ENCODE results near the gene RALGAPA1. TPM values are rescaled to one million over a fixed set of nuclear protein-coding genes. Genes with fewer than 3 reads are reported as not detected.

The RALGAPA1 gene
- total and polyA plus RNA-seq, 4 donors = 4.6 to 38.7 (median 13.4) TPM

- peak overlapping the region in 1 of 3 donors; percentile 93 for H3K4me3 ChIP-seq (ENCODE audit: low read depth in 1 of 3, low read length in 3 of 3)
- H3K9ac ChIP-seq (ENCODE audit: low read depth in 1 of 2, low read length in 2 of 2) = no peak overlapping the region
- no peaks in the 10 kb centered on the region for H3K27me3 ChIP-seq (ENCODE audit: control insufficient read depth in 4 of 4, insufficient read depth in 4 of 4, low read length in 3 of 4)
- TF ChIP-seq REST (IDR thresholded peaks at IDR 0.05) (no peak), SP1 (IDR thresholded peaks at IDR 0.05) (no peak), NR2F2 (IDR thresholded peaks at IDR 0.05) (no peak), FOXA2 (IDR thresholded peaks at IDR 0.05) (no peak), FOXA1 (IDR thresholded peaks at IDR 0.05) (no peak), RXRA (IDR thresholded peaks at IDR 0.05) (no peak), GABPA (IDR thresholded peaks at IDR 0.05 in 1 of 2, conservative IDR thresholded peaks at IDR 0.05 in 1 of 2) (no peak), HNF4G (IDR thresholded peaks at IDR 0.05) (no peak), HNF4A (conservative IDR thresholded peaks at IDR 0.05) (no peak), CTCF (IDR thresholded peaks at IDR 0.05; ENCODE audit: low read depth, low read length, missing input control) (no peak), TAF1 (conservative IDR thresholded peaks at IDR 0.05) (no peak), JUND (IDR thresholded peaks at IDR 0.05) (no peak), YY1 (IDR thresholded peaks at IDR 0.05) (no peak), EGR1 (IDR thresholded peaks at IDR 0.05; ENCODE audit: low read depth in 2 of 2) (no peak)
- TF ChIP-seq, protein P1, sequence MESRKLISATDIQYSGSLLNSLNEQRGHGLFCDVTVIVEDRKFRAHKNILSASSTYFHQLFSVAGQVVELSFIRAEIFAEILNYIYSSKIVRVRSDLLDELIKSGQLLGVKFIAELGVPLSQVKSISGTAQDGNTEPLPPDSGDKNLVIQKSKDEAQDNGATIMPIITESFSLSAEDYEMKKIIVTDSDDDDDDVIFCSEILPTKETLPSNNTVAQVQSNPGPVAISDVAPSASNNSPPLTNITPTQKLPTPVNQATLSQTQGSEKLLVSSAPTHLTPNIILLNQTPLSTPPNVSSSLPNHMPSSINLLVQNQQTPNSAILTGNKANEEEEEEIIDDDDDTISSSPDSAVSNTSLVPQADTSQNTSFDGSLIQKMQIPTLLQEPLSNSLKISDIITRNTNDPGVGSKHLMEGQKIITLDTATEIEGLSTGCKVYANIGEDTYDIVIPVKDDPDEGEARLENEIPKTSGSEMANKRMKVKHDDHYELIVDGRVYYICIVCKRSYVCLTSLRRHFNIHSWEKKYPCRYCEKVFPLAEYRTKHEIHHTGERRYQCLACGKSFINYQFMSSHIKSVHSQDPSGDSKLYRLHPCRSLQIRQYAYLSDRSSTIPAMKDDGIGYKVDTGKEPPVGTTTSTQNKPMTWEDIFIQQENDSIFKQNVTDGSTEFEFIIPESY (IDR thresholded peaks at IDR 0.05) = no peak
- DNase-seq (ENCODE audit: low spot score) = no peak
- no peak overlapping the region for H3K27ac ChIP-seq (ENCODE audit: low read depth in 1 of 2, low read length in 2 of 2)
- peaks cover 0 to 3% (median 0%) of the 10 kb centered on the region in 4 donors for H3K36me3 ChIP-seq (ENCODE audit: control insufficient read depth in 4 of 4, insufficient read depth in 3 of 4, low read depth in 1 of 4, low read length in 3 of 4)
- H3K9me3 ChIP-seq (ENCODE audit: control insufficient read depth in 4 of 4, low read length in 3 of 4) = no peaks in the 10 kb centered on the region
- peaks cover 0 to 11% (median 7%) of the 10 kb centered on the region in 4 donors for H3K4me1 ChIP-seq (ENCODE audit: control insufficient read depth in 4 of 4, insufficient read depth in 4 of 4, low read length in 3 of 4)
- WGBS = 94% methylated on average over 11 of the region's 11 CpGs
Observed at GRCh38 chr14:35827678-35828472, 18.8 kb upstream of the RALGAPA1 start.

DNA sequence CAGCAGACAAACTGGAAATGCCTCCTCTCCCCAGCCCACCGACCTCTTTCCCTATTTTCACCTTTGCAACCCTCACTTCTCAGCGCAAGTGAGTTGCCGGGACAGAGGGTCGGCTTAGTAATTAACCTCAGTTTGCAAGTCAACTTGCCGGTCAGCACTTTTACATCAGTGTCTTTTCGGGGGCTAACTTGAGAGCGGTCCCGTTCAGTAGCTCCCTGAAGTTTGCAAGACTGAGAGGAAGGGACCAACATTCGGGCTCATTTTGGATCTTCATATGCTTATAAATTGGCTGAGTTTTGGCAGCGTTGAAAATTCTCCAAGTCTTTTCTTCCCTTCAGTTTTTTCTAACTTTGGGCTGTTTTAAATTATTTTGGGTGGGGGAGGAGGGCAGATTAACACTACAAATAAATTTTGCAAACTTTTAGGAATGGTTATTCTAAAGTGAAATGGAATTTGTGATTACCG, 17.9 kb upstream of the RALGAPA1 start:
- TF ChIP-seq FOXA1 (IDR thresholded peaks at IDR 0.05) (no peak), TAF1 (conservative IDR thresholded peaks at IDR 0.05) (peak; percentile 3)
- Histone ChIP-seq H3K4me1 (ENCODE audit: control insufficient read depth in 4 of 4, insufficient read depth in 4 of 4, low read length in 3 of 4) (peaks cover 0 to 11% (median 7%) of the 10 kb centered on the region in 4 donors), H3K27ac (ENCODE audit: low read depth in 1 of 2, low read length in 2 of 2) (peak overlapping the region in 1 of 2 donors; percentile 25), H3K27me3 (ENCODE audit: control insufficient read depth in 4 of 4, insufficient read depth in 4 of 4, low read length in 3 of 4) (no peaks in the 10 kb centered on the region), H3K9ac (ENCODE audit: low read depth in 1 of 2, low read length in 2 of 2) (peak overlapping the region in 1 of 2 donors; percentile 69), H3K9me3 (ENCODE audit: control insufficient read depth in 4 of 4, low read length in 3 of 4) (no peaks in the 10 kb centered on the region), H3K36me3 (ENCODE audit: control insufficient read depth in 4 of 4, insufficient read depth in 3 of 4, low read depth in 1 of 4, low read length in 3 of 4) (peaks cover 0 to 3% (median 0%) of the 10 kb centered on the region in 4 donors), H3K4me3 (ENCODE audit: low read depth in 1 of 3, low read length in 3 of 3) (peak overlapping the region; percentile 77 to 93 (median 82))
- 2% methylated on average over 11 of the region's 11 CpGs for WGBS
- no peak for DNase-seq (ENCODE audit: low spot score)
